Heart left ventricle (tissue), 16 donors: ENCODE results near the gene MSANTD1. TPM values are rescaled to one million over a fixed set of nuclear protein-coding genes. Genes with fewer than 3 reads are reported as not detected.

Experiments
- ATAC-seq, 4 donors: fragments of 200-7000 bp; cut with Tn5 transposase; one replicate each; pipeline ENCODE4 v1.9.1; 2020 to 2022; ENCODE audit warnings: moderate library complexity in 4 of 4, mild to moderate bottlenecking in 3 of 4, moderate number of reproducible peaks in 1 of 4
- DNase-seq, 5 donors: peaks; one replicate each; pipeline ENCODE4 v3.0.0-alpha.2; 2020
- H3K27ac ChIP-seq, 12 donors: fragments of 200-600 bp; sonication (generic) in 4 of 12; one replicate each; pipeline versions ENCODE4 v1.5.0 to v1.8.0; 2016 to 2022; ENCODE audit warnings: mild to moderate bottlenecking in 2 of 12
- H3K27me3 ChIP-seq, 9 donors: fragments of 200-600 bp; sonication (generic) in 2 of 9; one replicate each; pipeline versions ENCODE4 v1.5.1 to v1.8.0; 2016 to 2022; ENCODE audit warnings: mild to moderate bottlenecking in 3 of 9
- H3K36me3 ChIP-seq, 9 donors: fragments of 200-600 bp; sonication (generic) in 2 of 9; one replicate each; pipeline versions ENCODE4 v1.5.0 to v1.8.0; 2018 to 2022; ENCODE audit warnings: mild to moderate bottlenecking in 2 of 9
- H3K4me1 ChIP-seq, 12 donors: fragments of 200-600 bp; sonication (generic) in 4 of 12; one replicate each; pipeline versions ENCODE4 v1.5.0 to v1.8.0; 2016 to 2022; ENCODE audit warnings: mild to moderate bottlenecking in 3 of 12
- H3K4me3 ChIP-seq, 12 donors: fragments of 200-600 bp; sonication (generic) in 4 of 12; one replicate each; pipeline versions ENCODE4 v1.5.0 to v1.8.0; 2017 to 2022; ENCODE audit warnings: mild to moderate bottlenecking in 9 of 12, moderate library complexity in 4 of 12
- H3K9me3 ChIP-seq, 12 donors: fragments of 200-600 bp; sonication (generic) in 4 of 12; one replicate each; pipeline versions ENCODE4 v1.5.0 to v1.8.0; 2016 to 2022; ENCODE audit warnings: mild to moderate bottlenecking in 1 of 12
- POLR2A ChIP-seq, 2 donors: fragments of 450-650 bp; IDR thresholded peaks; one replicate each; pipeline ENCODE4 v1.6.1; 2017; ENCODE audit warnings: antibody characterized with exemption in 2 of 2, mild to moderate bottlenecking in 2 of 2, moderate library complexity in 2 of 2
- WGBS, 4 donors: extraction: QIAGEN DNeasy Blood & Tissue Kit in 2 of 4; methylation state at CpG; one replicate each; pipeline versions ENCODE4 v1.1.5 to v1.1.7; 2013 to 2018; 5-methylcytosine and 5-hydroxymethylcytosine counted together
- intact Hi-C, 10 donors: fragments of 100-400 bp; cut with DNase I; formaldehyde crosslinking; loops; one replicate each; pipeline versions ENCODE4 v1.11.1 to v1.14.2; 2022
- polyA plus RNA-seq, 2 donors: library from polyadenylated mRNA; stranded (reverse); fragments of 200-250 nt; gene quantifications; one replicate each; pipeline ENCODE4 v1.2.3, GENCODE V29; 2013
- total RNA-seq, 9 donors: library from RNA; depleted of rRNA in 2 of 9; stranded (reverse); fragments of >200 nt in 2 of 9; fragmentation: NEBNext Ultra II Directional in 3 of 9; extraction: Animal tissue kit (Norgen Biotek cat#: 25700) in 3 of 9; gene quantifications; one replicate each; pipeline versions ENCODE4 v1.1.0 to v1.2.4, GENCODE V29; 2016 to 2023
- TF ChIP-seq, protein P1 (sequence below), 12 donors: fragments of 200-600 bp; sonication (generic) in 4 of 12; IDR thresholded peaks; one replicate each; pipeline versions ENCODE4 v1.5.0 to v1.8.0; 2018 to 2022; ENCODE audit warnings: antibody characterized with exemption in 12 of 12, mild to moderate bottlenecking in 5 of 12
- donor health status: ischemic (EF 13 %, LVEDD 7.1; RV severe dilation, severe dysfunction).
- donor health status: healthy with polysubstance abuse.
- donor health status: DM: no; HTN: yes; CAD: no.
- donor health status: DM: no; HTN: no; CAD: no.
- donor health status: ischemic (EF 25% LVEDD 6.9; RV normal size, moderate dysfunction).
- donor health status: ischemic (EF 25% LVEDD 5.7; RV mildly dilated, moderate dysfunction).
- donor health status: healthy.
- donor health status: DM: yes; HTN: yes; CAD: no.
- donor health status: ischemic (EF 35%, LVEDD 5.7; RV mildly dilated, moderate dysfunction).
- donor health status: nonischemic (EF 11% LVEDD 7.7; RV severe dilation, severe dysfunction).
- donor health status: DM: yes; HTN: yes; CAD: no.
- donor health status: PGD.
- donor health status: ischemic (EF 29% LVEDD 5.4; RV normal size, mild dysfunction).
- donor health status: nonischemic (EF 23%, LVEDD 6.1; RV moderate dilation, normal function).

The MSANTD1 gene
- total and polyA plus RNA-seq, 11 donors, result 0.30 to 0.93 (median 0.34) TPM; not detected in 2

DNA sequence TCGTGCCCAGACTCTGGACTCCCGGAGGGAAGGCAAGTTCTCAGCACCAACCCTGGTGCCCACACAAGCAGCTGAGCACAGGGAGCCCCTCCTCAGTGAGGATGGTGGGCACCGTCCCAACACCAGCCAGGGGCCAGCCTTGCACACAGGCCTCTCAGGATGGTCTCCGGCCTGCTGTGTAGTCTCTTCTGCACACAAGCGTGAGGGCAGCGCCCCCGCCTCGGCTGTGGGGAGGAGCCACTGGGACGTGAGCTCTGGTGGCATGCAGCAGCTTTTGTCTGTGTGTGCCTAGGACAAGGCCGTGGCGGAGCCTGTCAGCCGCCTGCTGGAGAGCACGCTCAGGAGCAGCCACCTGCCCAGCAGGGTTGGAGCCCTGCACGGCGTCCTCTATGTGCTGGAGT is 16.1 kb upstream of the MSANTD1 start:
- TF ChIP-seq, protein P1, sequence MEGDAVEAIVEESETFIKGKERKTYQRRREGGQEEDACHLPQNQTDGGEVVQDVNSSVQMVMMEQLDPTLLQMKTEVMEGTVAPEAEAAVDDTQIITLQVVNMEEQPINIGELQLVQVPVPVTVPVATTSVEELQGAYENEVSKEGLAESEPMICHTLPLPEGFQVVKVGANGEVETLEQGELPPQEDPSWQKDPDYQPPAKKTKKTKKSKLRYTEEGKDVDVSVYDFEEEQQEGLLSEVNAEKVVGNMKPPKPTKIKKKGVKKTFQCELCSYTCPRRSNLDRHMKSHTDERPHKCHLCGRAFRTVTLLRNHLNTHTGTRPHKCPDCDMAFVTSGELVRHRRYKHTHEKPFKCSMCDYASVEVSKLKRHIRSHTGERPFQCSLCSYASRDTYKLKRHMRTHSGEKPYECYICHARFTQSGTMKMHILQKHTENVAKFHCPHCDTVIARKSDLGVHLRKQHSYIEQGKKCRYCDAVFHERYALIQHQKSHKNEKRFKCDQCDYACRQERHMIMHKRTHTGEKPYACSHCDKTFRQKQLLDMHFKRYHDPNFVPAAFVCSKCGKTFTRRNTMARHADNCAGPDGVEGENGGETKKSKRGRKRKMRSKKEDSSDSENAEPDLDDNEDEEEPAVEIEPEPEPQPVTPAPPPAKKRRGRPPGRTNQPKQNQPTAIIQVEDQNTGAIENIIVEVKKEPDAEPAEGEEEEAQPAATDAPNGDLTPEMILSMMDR (IDR thresholded peaks at IDR 0.05), result no peak
- TF ChIP-seq POLR2A (IDR thresholded peaks at IDR 0.05), result no peak
- Histone ChIP-seq H3K4me1 (peaks cover 0 to 5% (median 0%) of the 10 kb centered on the region in 12 donors), H3K36me3 (peaks cover 0 to 96% (median 89%) of the 10 kb centered on the region in 9 donors), H3K27ac (no peak overlapping the region), H3K4me3 (no peak overlapping the region), H3K9me3 (no peaks in the 10 kb centered on the region), H3K27me3 (no peaks in the 10 kb centered on the region)
- 91 to 95% (median 94%) methylated on average over 8 to 15 of the region's 15 CpGs for WGBS, 4 donors
- intact Hi-C loops, result no loop called here
- no peak for ATAC-seq
- DNase-seq, result no peak

DNA sequence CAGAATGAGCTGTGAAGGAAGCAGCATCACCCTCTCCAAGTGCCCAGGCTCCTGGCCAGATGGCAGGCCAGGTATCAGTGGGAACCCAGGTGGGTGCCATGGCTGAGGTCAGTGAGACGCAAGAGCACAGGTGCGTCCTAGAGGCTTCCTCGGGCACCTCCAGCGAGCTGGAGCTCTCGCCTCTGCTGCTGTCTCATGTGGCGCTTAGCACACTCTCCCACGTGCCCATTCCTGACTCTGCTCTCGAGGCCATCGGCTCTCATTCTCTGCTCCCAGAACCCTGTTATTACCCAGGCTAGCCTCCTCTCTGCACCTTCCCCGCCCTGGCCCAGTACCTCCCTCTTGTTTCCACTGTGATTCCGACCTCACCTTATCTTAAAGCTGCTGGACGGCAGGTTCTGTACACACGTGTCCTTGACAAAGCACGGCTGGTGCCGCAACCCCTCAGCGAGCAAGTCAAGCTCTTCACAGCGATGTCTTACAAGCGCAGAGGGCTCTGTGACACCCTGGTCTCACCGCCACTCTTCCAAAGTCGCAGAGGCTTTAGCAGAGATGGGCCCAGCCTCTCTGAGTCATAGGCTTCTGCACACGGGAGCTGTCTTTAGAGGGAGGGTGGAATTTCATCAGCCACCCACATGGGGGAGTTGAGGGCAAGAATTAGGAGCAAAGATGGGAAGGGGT is 15.4 kb upstream of the MSANTD1 start:
- TF ChIP-seq POLR2A (IDR thresholded peaks at IDR 0.05), result no peak
- TF ChIP-seq, protein P1 (IDR thresholded peaks at IDR 0.05), result no peak
- peak in 1 of 5 donors; percentile 9 for DNase-seq
- intact Hi-C loops, result no loop called here
- Histone ChIP-seq H3K4me1 (peaks cover 0 to 4% (median 0%) of the 10 kb centered on the region in 12 donors), H3K27ac (no peak overlapping the region), H3K4me3 (no peak overlapping the region), H3K9me3 (no peaks in the 10 kb centered on the region), H3K27me3 (no peaks in the 10 kb centered on the region), H3K36me3 (peaks cover 0 to 99% (median 90%) of the 10 kb centered on the region in 9 donors)
- ATAC-seq, result no peak
- WGBS, 4 donors, result 86 to 92% (median 89%) methylated on average over 20 to 21 of the region's 21 CpGs

DNA sequence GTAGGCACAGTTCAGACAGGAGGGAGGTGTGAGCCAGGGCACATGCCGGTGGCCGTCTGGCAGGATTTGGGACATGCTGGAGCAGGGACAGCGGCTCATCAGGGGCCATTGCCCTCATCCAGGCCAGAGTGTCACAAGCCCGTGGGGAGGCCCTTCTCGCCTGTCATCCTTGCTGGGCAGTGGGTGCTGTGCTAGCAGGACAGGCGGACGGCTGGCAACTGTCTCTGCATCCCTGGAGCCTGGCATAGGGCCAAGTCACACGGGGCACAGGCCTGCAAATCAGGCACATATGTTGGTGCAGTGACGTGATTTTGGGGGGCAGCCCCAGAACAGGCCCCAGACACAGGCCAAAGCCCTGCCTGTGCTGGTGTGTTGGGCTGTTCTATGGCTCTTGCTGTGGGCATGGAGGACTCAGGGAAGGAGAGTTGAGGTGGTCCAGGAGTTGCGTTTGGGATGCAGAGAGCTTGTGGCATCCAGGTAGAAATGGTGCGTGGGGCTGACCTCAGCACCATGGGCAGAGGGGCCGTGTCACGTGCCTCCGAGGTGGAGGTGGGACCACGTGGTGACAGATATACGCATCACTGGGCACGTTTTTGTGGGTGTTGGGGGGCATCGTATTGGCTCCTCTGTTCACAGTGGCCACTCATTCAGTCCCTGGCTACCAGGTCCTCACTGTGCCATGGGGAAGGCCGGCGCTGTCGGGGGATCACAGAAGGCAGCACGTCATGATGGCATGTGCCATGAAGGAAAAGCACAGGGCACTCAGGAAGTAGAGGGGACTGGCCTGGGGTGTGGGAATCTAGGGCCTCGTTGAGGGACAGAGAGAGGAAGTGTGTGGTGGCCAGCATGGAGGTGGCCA is 14.6 kb upstream of the MSANTD1 start:
- intact Hi-C loops, result no loop called here

DNA sequence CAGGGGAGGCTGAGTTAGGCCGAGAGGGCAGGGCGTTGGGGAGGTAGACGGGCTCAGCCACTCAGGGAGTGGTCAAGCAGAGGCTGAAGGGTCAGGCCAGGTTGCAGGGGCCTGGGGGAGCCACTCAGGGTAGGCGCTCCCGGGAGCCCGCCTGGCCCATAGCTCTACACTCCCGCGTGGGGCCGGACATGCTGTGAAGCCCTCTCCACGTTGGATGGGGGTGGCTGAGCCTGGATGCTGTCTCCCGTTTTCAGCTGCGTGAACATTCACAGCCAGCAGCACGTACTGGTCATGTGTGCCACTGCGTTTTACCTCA is 14.0 kb upstream of the MSANTD1 start:
- peaks cover 0 to 99% (median 90%) of the 10 kb centered on the region in 9 donors for H3K36me3 ChIP-seq
- ATAC-seq (peak in 1 of 4 donors; percentile 7), DNase-seq (peak in 1 of 5 donors; percentile 21)
- no peaks in the 10 kb centered on the region for H3K27me3 ChIP-seq
- H3K27ac ChIP-seq, result no peak overlapping the region
- H3K9me3 ChIP-seq, result no peaks in the 10 kb centered on the region
- H3K4me3 ChIP-seq, result no peak overlapping the region
- TF ChIP-seq, protein P1 (IDR thresholded peaks at IDR 0.05), result no peak
- no peak for TF ChIP-seq POLR2A (IDR thresholded peaks at IDR 0.05)
- intact Hi-C loops, result no loop called here
- peaks cover 0 to 4% (median 0%) of the 10 kb centered on the region in 12 donors for H3K4me1 ChIP-seq
- 89 to 93% (median 91%) methylated on average over 6 to 14 of the region's 14 CpGs for whole genome bisulfite sequencing, 4 donors

More for the DNA sequence above, 14.6 kb upstream of the MSANTD1 start:
- H3K4me1 ChIP-seq, result peaks cover 0 to 4% (median 0%) of the 10 kb centered on the region in 12 donors
- H3K27me3 ChIP-seq, result no peaks in the 10 kb centered on the region
- DNase-seq, result peak in 2 of 5 donors; percentile 21 to 57
- peak in 2 of 4 donors; percentile 3 to 36 for ATAC-seq
- 84 to 89% (median 87%) methylated on average over 17 to 23 of the region's 23 CpGs for WGBS, 4 donors
- peaks cover 0 to 99% (median 90%) of the 10 kb centered on the region in 9 donors for H3K36me3 ChIP-seq
- no peaks in the 10 kb centered on the region for H3K9me3 ChIP-seq
- no peak for TF ChIP-seq POLR2A (IDR thresholded peaks at IDR 0.05)
- H3K27ac ChIP-seq, result no peak overlapping the region
- H3K4me3 ChIP-seq, result no peak overlapping the region
